ENCODE data around the gene NEUROG2.
"Not testable (repeated sequence)": the region's sequence is repeated elsewhere in the genome, so short reads cannot be mapped to it uniquely, and the experiment has no call there.

Gene NEUROG2

DNA sequence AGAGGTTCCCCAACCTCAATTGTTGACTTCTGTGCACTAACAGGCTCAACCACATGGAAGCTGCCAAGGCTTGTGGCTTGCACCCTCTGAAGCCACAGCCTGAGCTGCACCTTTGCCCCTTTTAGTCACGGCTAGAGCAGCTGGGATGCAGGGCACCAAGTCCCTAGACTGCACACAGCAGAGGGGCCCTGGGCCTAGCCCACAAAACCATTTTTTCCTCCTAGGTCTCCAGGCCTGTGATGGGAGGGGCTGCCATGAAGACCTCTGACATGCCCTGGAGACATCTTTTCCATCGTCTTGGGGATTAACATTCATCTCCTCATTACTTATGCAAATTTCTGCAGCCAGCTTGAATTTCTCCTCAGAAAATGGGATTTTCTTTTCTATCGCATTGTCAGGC is 25.2 kb downstream of the NEUROG2 start:
- DNase-seq (ENCODE audit: low read depth in 2 of 2) = not testable (repeated sequence)

DNA sequence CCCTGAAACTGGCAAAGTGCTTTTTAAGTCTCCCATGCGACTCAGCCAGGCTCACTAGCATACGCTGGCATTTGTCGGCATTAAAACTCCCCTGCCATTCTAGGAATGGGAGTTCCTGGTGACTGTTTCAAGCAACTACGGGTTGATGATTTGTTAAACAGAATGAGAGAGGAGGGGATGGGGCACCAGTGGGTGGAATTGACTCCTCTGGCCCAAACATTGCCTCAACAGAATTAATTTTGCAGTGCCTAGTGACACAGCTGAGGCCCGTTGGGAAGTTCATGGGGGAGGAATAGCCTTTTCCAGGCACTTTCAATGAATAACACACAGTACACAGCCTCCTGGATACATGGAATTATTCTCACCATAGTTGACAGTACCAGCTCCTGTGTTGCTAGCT is 30.1 kb downstream of the NEUROG2 start:
- DNase-seq (ENCODE audit: low read depth in 2 of 2) = no peak

DNA sequence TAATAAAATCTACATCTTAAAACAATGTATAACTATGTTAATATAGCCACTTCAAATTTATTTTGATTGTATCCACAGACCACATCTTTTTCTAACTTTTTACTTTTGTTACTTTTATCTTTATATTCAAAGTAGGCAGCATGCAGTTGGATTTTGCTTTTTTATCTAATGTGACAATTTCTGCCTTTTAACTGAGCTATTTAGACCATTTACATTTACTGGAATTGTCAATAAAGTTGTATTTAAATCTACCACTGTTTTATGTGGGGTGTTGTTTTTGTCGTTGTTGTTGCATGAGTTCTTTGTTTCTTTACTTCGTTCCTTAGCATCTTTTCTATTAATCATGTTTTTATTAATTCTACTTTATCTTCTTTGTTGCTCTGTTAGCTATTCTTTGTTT is 42.0 kb downstream of the NEUROG2 start:
- no peak for DNase-seq (ENCODE audit: low read depth in 2 of 2)

DNA sequence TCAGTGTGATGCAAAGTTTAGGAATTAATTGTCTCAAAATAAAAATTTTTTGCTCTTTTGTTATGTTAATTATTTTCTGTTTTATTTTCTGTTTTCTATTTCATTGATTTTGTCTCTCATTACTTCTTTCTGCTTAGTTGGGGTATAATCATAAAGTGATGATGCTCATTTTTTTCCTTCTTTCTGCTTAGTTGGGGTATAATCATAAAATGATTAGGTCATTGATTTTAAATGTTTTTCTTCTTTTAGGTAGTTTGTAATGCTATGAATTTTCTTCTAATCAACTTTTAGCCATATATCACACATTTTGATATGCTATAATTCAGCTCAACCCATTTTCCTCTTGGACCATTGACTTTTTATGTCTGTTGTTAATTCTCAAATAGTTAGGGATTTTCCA is 43.7 kb downstream of the NEUROG2 start:
- no peak for DNase-seq (ENCODE audit: low read depth in 2 of 2)

All from stimulated activated CD8-positive, alpha-beta memory T cell treated with anti-CD3 and anti-CD28 coated beads, Interleukin-15, amount 100 ng/mL, for 4 hours (primary cell).